ACC112 (cell line): ENCODE data around the gene MPZL3.

Experiments used
- H2AFZ ChIP-seq: fragments of 200-600 bp; sonication (generic); one replicate; pipeline ENCODE4 v1.6.0; 2017; ENCODE audit warnings: antibody characterized with exemption, low read length; ENCODE audit not compliant: unreplicated experiment
- H3K27ac ChIP-seq: fragments of 200-600 bp; sonication (generic); 2 replicates; pipeline ENCODE4 v1.5.1; 2014; ENCODE audit warnings: low read depth, mild to moderate bottlenecking, antibody characterized with exemption, low read length, moderate library complexity
- H3K27me3 ChIP-seq: fragments of 200-600 bp; sonication (generic); 2 replicates; pipeline ENCODE4 v1.6.1; 2014; ENCODE audit warnings: mild to moderate bottlenecking, antibody characterized with exemption, low read length, moderate library complexity, mixed read lengths; ENCODE audit not compliant: insufficient read depth
- H3K36me3 ChIP-seq: fragments of 200-600 bp; sonication (generic); 2 replicates; pipeline ENCODE4 v1.6.1; 2016; ENCODE audit warnings: mild to moderate bottlenecking, antibody characterized with exemption, low read length, moderate library complexity, mixed read lengths; ENCODE audit not compliant: insufficient read depth
- H3K4me1 ChIP-seq: fragments of 200-600 bp; sonication (generic); one replicate; pipeline ENCODE4 v1.6.1; 2016; ENCODE audit warnings: low read length, mixed read lengths; ENCODE audit not compliant: insufficient read depth, unreplicated experiment, control insufficient read depth
- H3K4me3 ChIP-seq: fragments of 200-600 bp; sonication (generic); 2 replicates; pipeline ENCODE4 v1.5.1; 2014; ENCODE audit warnings: mild to moderate bottlenecking, low read depth, low read length
- H3K79me2 ChIP-seq: fragments of 200-600 bp; sonication (generic); one replicate; pipeline ENCODE4 v1.6.0; 2016; ENCODE audit warnings: low read length; ENCODE audit not compliant: control insufficient read depth, unreplicated experiment, insufficient read depth

Gene MPZL3

DNA sequence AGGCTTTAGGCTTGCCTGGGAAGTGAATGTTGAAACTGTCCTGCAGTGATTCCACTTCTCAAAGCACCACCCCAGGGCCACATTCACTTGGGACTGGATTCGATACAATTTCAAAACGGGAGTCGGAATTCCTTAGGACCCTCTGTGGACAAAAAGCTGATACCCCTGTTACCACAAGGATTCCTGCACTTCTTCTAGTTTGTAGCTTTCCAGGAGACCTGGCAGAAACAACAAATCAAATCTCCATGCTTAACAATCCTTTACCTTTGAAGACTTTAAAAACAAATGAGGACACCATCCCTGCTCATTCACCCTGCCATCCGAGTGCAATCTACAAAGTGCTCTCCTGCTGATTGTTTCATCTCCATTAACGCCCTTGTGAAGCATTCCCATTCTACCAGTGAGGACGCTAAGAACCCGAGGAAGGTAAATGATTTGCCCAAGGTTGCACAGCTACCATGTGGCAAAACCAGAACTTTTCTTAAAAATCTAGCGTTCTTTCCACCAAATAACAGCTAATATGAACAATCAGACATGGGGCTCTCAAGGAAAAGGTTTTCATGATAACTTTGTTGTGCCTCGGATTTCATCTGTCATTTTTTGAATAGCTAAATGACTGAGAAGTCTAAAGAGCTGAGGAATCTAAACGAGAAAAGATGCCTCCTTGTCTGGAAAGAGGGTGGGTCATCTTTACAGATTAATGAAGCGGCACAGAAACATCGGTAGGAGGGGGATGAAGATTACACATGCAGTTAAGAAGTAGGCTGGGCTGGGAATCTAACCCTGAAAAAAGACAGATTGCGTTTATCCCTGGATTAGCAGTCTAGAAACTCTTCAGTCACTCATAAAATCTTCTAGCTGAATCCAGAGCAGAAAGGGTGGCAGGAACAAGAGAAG, 12.7 kb upstream of the MPZL3 start:
- H3K27ac ChIP-seq, result no peak overlapping the region
- peaks cover 4% of the 10 kb centered on the region for H3K4me1 ChIP-seq
- peak overlapping the region; percentile 41 for H3K4me3 ChIP-seq
- H3K27me3 ChIP-seq, result peaks cover 93% of the 10 kb centered on the region
- H3K79me2 ChIP-seq, result no peaks in the 10 kb centered on the region
- no peaks in the 10 kb centered on the region for H3K36me3 ChIP-seq
- H2AFZ ChIP-seq, result no peak overlapping the region

DNA sequence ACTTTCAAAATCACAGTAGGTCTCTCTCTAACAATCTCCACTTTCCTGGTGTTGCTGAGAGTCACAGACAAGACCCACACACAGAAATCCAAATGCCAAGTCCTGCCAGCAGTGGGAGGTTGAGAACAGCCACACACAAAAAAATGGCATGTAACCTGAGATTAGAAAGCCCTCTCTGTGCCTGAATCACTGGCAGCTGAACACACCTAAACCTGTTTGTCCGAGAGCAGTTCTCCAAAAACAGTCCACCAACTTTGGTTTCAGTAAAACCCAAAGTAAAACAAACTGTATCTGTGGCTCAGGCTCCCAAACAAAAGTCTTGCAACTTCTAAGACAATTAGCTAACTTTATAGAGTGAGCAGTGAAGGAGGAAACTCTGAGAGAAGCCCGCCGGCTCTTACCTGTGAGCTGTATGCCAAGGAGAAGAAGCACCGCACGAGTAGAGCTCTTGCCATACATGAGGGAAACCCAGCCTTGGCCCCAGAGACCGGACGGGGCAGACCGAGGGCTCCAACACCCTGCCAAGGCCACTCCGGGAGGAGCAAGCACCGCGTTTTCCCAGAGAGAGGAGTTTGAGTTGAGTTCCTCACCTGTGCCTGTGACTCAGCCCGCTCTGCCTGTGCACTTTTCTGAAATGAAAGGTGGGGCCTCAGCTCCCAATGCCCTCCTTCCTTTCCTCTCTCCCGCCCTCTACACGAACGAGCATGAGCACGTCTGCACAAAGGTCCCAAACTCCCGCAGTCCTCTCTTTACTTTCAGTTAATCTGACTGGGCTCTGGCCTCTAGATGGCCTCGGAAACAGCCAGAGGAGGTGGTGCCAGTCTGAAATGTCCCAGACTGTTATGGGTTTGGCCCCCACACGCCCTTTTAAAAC, 11.8 kb upstream of the MPZL3 start, which contains the start of gene MPZL2:
Gene MPZL2, minus strand, starts transcription at position 603 of the 874 bp plus-strand sequence. Its CDS starts 144 bp downstream, at position 459.
- H3K27me3 ChIP-seq, result peaks cover 88% of the 10 kb centered on the region
- H3K79me2 ChIP-seq, result no peaks in the 10 kb centered on the region
- H2AFZ ChIP-seq, result no peak within 1 kb of the TSS
- peaks cover 4% of the 10 kb centered on the region for H3K4me1 ChIP-seq
- no peaks in the 10 kb centered on the region for H3K36me3 ChIP-seq
- no peak within 1 kb of the TSS for H3K27ac ChIP-seq
- H3K4me3 ChIP-seq, result peak within 1 kb of the TSS; percentile 41

GRCh38 chr11:118263112-118263511, 10.9 kb upstream of the MPZL3 start:
- H3K4me3 ChIP-seq, result no peak overlapping the region
- peaks cover 80% of the 10 kb centered on the region for H3K27me3 ChIP-seq
- peaks cover 4% of the 10 kb centered on the region for H3K4me1 ChIP-seq
- H3K36me3 ChIP-seq, result no peaks in the 10 kb centered on the region
- no peak overlapping the region for H3K27ac ChIP-seq
- no peaks in the 10 kb centered on the region for H3K79me2 ChIP-seq
- no peak overlapping the region for H2AFZ ChIP-seq

DNA sequence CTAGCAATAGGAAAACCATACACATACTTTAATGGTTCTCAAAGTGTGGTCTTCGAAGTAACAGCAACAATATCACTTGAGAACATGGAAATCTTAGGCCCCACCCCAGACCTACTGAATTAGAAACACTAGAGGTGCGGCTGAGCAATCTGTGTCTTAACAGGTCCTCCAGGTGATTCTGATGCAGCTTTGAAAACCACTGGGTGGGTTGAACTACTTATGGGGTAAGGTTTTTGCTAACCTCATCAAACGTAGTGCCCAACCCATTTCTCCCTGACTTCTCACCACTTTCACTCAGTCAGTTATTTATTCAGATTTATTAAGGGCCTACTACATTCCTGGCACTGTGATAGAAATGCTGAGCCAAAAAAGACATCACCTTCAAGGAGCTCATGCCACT, 8.2 kb upstream of the MPZL3 start:
- Histone ChIP-seq H3K27ac (no peak overlapping the region), H3K4me3 (no peak overlapping the region), H3K79me2 (no peaks in the 10 kb centered on the region), H3K36me3 (no peaks in the 10 kb centered on the region), H3K27me3 (peaks cover 71% of the 10 kb centered on the region), H3K4me1 (peaks cover 4% of the 10 kb centered on the region), H2AFZ (no peak overlapping the region)

GRCh38 chr11:118259138-118259537, 7.0 kb upstream of the MPZL3 start:
- H3K4me1 ChIP-seq, result peaks cover 1% of the 10 kb centered on the region
- no peaks in the 10 kb centered on the region for H3K79me2 ChIP-seq
- H3K36me3 ChIP-seq, result no peaks in the 10 kb centered on the region
- no peak overlapping the region for H2AFZ ChIP-seq
- H3K4me3 ChIP-seq, result no peak overlapping the region
- no peak overlapping the region for H3K27ac ChIP-seq
- H3K27me3 ChIP-seq, result peaks cover 71% of the 10 kb centered on the region

DNA sequence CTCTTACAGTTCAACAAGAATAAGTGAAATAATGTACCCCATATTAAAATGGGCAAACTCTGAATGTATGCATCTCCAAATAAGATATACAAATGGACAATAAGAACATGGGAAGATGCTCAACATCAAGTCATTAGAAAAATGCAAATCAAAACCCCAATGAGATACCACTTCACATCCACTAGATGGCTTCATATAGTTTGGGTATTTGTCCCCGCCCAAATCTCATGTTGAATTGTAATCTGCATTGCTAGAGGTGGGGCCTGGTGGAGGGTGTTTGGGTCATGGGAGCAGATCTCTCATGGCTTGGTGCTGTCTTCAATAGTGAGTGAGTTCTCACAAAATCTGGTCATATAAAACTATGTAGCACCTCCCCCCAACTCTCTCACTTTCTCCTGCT, 6.2 kb upstream of the MPZL3 start:
- Histone ChIP-seq H3K79me2 (no peaks in the 10 kb centered on the region), H3K4me3 (no peak overlapping the region), H2AFZ (no peak overlapping the region), H3K27me3 (peaks cover 69% of the 10 kb centered on the region), H3K36me3 (no peaks in the 10 kb centered on the region), H3K27ac (no peak overlapping the region), H3K4me1 (no peaks in the 10 kb centered on the region)

DNA sequence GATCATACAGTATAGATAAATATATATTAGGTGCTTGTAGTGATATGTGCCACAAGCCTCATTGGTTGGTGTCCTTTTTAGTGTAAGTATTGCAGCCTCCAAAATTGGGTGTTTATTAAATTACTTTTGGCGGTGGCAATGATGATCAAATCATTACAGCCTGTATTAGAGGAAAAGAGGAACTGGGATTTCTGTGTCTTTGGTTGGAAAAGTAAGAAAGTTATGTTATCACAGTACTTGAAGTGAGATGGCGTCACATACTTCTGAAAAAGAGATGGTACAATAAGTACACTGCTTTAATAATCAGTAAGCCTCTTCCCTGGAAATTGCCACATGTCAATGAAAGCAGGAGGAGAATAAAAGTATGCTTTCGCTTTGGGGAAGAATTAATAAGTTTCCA, 523 bp upstream of the MPZL3 start:
- no peaks in the 10 kb centered on the region for H3K79me2 ChIP-seq
- H3K4me3 ChIP-seq, result peak overlapping the region; percentile 73
- no peaks in the 10 kb centered on the region for H3K36me3 ChIP-seq
- H3K27ac ChIP-seq, result no peak overlapping the region
- H3K4me1 ChIP-seq, result no peaks in the 10 kb centered on the region
- H3K27me3 ChIP-seq, result peaks cover 44% of the 10 kb centered on the region
- H2AFZ ChIP-seq, result peak overlapping the region; percentile 61

GRCh38 chr11:118247041-118247440, 5.1 kb downstream of the MPZL3 start:
- Histone ChIP-seq H3K4me1 (no peaks in the 10 kb centered on the region), H3K36me3 (no peaks in the 10 kb centered on the region), H3K27ac (no peak overlapping the region), H3K27me3 (peaks cover 37% of the 10 kb centered on the region), H2AFZ (no peak overlapping the region), H3K4me3 (no peak overlapping the region), H3K79me2 (no peaks in the 10 kb centered on the region)

- Histone ChIP-seq H3K79me2 (no peaks in the 10 kb centered on the region), H3K4me1 (no peaks in the 10 kb centered on the region), H3K36me3 (no peaks in the 10 kb centered on the region), H2AFZ (no peak overlapping the region), H3K4me3 (no peak overlapping the region), H3K27me3 (peaks cover 40% of the 10 kb centered on the region), H3K27ac (no peak overlapping the region)
These were observed 6.1 kb downstream of the MPZL3 start for GRCh38 chr11:118245936-118246562.

- H2AFZ ChIP-seq, result no peak overlapping the region
- H3K4me3 ChIP-seq, result no peak overlapping the region
- no peaks in the 10 kb centered on the region for H3K36me3 ChIP-seq
- H3K79me2 ChIP-seq, result no peaks in the 10 kb centered on the region
- peaks cover 43% of the 10 kb centered on the region for H3K27me3 ChIP-seq
- H3K27ac ChIP-seq, result no peak overlapping the region
- H3K4me1 ChIP-seq, result no peaks in the 10 kb centered on the region
These were observed 8.0 kb downstream of the MPZL3 start for GRCh38 chr11:118243993-118244762.
